Measurements from ENCODE around the gene ARMC9. TPM values are rescaled to one million over a fixed set of nuclear protein-coding genes. Genes with fewer than 3 reads are reported as not detected.

ARMC9 gene
- total RNA-seq, 1 donor from 2014 or later: 8.4 TPM

GRCh38 chr2:231418820-231419640 is 220.6 kb downstream of the ARMC9 start:
- no peak for FAIRE-seq
- Histone ChIP-seq H3K27me3 (ENCODE audit: control insufficient read depth, insufficient read depth, low read length) (no peaks in the 10 kb centered on the region), H3K36me3 (ENCODE audit: control insufficient read depth, insufficient read depth, low read length) (no peaks in the 10 kb centered on the region), H3K4me3 (ENCODE audit: low read depth, low read length) (no peak overlapping the region)
- TF ChIP-seq CTCF (IDR thresholded peaks at IDR 0.05; ENCODE audit: insufficient read depth, low read length, severe bottlenecking): no peak
- DNase-seq (ENCODE audit: low read depth): no peak

DNA sequence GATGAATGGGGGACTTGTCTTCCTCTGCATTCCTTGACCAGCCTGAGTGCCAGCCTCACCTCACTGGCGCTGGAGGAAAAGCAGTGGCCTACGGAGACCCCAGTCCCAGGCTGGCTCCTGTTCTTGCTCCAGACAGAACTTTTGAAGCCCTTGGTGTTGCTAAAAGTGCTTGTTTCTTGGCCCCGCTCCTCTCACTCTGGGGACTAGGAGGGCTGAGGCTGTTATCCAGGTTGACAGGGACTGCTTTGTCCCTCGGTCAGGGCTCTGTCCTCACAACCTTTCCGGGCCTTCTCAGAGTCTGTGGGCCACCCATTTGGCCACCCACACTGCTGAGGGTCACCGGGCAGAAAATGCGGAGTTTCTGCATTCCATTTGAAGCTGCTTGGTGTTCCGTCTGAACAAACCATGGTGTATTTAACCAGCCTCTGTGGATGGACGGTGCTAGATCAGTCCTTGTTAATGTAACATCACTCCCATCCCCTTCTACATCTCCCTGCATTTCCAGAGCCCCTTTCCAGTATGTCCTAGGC is 222.7 kb downstream of the ARMC9 start:
- TF ChIP-seq CTCF (IDR thresholded peaks at IDR 0.05; ENCODE audit: insufficient read depth, low read length, severe bottlenecking): no peak
- FAIRE-seq: no peak
- no peak overlapping the region for H3K4me3 ChIP-seq (ENCODE audit: low read depth, low read length)

GRCh38 chr2:231422056-231422455 is 223.6 kb downstream of the ARMC9 start:
- no peak for TF ChIP-seq CTCF (IDR thresholded peaks at IDR 0.05; ENCODE audit: insufficient read depth, low read length, severe bottlenecking)
- no peak overlapping the region for H3K4me3 ChIP-seq (ENCODE audit: low read depth, low read length)
- no peaks in the 10 kb centered on the region for H3K27me3 ChIP-seq (ENCODE audit: control insufficient read depth, insufficient read depth, low read length)
- DNase-seq (ENCODE audit: low read depth) (no peak), FAIRE-seq (no peak)
- no peaks in the 10 kb centered on the region for H3K36me3 ChIP-seq (ENCODE audit: control insufficient read depth, insufficient read depth, low read length)

More for the DNA sequence above, 222.7 kb downstream of the ARMC9 start:
- no peak for DNase-seq (ENCODE audit: low read depth)
- H3K27me3 ChIP-seq (ENCODE audit: control insufficient read depth, insufficient read depth, low read length): no peaks in the 10 kb centered on the region
- no peaks in the 10 kb centered on the region for H3K36me3 ChIP-seq (ENCODE audit: control insufficient read depth, insufficient read depth, low read length)

DNA sequence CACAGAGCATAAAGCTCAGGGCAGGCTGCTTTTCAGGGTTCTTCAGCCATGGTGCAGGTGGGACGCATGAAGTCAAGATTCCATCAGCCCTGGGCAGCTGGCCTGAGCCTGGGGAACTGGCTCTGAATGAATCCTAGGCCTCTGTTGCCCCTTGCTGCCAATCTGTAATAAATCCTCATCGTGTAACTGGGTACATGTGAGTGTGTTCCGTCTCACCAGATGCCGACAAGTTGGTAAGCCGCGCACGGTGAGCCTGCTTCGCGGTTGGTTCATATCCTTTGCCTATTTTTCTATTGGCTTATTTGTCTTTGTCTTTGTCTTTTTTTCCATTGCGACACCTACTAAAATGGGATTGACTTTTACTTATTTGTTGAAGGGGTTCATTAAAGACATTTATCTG is 224.7 kb downstream of the ARMC9 start:
- Histone ChIP-seq H3K27me3 (ENCODE audit: control insufficient read depth, insufficient read depth, low read length) (no peaks in the 10 kb centered on the region), H3K4me3 (ENCODE audit: low read depth, low read length) (no peak overlapping the region), H3K36me3 (ENCODE audit: control insufficient read depth, insufficient read depth, low read length) (no peaks in the 10 kb centered on the region)
- FAIRE-seq (no peak), DNase-seq (ENCODE audit: low read depth) (no peak)
- no peak for TF ChIP-seq CTCF (IDR thresholded peaks at IDR 0.05; ENCODE audit: insufficient read depth, low read length, severe bottlenecking)

Other genes starting within 250 kb of the ARMC9 start
- not detected in 2 replicates for gene SPATA3, start 202.5 kb upstream of the ARMC9 start, total RNA-seq
- under 0.01 TPM in 1 of 2 replicates, not detected in the other for gene C2orf72, start 161.1 kb upstream of the ARMC9 start, total RNA-seq
- gene PSMD1, start 141.8 kb upstream of the ARMC9 start, total RNA-seq: 69.5 and 111 TPM in 2 replicates
- gene HTR2B, start 73.6 kb upstream of the ARMC9 start, total RNA-seq: 0.13 and 0.53 TPM in 2 replicates
- 0.26 and 0.38 TPM in 2 replicates for gene B3GNT7, start 197.1 kb downstream of the ARMC9 start, total RNA-seq